NK-92 (cell line): ENCODE data around the gene UROS.

Source experiments
- DNase-seq: peaks from one replicate; lab custom pipeline; 2025; ENCODE audit not compliant: unreplicated experiment; lab: John Stamatoyannopoulos, UW

UROS gene

DNA sequence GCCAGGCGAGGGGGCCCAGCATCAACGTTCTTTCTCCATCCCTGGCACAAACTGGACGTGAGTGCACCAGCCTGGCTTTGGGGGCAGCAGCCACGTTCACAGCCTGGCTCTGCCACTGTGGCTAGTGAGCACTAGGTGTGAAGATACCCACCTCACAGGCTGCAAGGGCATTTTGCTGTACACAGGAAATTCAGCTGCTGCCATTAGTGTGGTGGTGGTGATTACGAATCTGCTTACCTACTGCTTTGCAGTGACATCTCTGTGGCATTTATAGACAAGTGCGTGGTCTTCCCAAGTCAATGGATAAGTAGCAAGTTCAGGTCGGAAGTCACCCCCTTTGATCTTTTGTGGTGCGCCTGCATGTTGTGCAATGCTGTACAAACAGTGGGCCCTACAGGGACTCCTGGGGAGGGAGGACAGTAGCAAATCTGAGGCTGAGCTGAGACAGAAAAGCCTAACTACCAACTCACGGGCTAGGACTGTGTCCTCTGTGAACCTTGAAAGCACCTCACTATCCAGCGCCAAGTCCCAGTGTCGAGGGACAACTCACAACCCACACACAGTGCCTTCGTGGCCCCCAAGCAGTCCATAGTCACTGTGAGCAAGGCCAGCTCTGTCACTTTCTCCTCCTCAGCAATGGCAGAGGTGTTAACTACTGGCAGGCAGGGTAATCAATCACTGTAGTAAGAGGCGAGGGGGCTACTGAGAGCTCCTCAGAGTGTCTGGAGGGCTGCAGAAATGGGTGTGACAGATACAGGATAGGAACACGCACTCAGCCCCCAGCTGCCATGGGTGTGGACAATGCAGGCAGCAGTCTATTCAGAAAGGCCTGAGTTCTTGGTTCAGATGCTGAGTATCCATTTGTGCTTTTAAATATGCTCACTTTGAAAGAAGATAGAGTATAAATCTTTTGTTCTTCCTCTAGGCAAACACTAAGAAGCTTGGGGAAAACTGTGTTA is 30.4 kb downstream of the UROS start:
- no peak for DNase-seq

- no peak for DNase-seq
Measured at GRCh38 chr10:125788156-125789034, 34.7 kb downstream of the UROS start.

DNA sequence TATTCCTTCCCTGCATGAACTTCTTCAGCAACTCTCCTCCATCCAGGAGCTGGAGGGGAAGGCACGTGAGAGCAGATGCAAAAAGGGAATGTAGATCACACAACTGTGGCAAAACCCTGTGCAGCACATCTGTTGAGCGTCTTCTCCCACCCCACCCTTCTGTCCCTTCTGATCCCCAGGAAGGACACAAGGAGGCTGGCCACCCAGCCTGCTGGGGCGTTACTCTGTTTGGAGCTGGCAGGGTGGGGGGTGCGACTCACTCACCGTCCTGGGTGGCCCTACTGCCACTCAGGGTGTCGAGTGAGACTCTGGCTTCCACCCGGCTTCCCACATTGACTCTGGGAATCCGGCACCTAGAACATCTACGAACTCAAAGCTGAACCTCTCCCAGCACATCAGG is 37.3 kb downstream of the UROS start:
- DNase-seq = no peak

DNA sequence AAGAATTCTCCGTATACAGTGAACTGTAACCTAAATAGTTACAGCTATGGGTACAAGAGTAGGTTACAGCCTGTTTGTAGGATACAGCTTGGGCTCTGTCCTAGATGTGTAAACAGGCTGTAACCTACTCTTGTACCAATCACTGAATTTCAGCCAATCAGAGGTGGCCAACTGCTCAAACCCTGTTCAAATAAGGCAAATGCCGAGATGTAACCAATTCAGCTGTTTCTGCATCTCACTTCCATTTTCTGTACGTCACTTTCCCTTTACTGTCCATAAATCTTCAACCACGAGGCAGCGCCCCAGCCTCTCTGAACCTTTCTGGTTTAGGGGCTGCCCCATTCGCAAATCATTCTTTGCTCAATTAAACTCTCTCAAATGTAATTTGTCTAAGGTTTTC is 39.1 kb downstream of the UROS start:
- DNase-seq = no peak

DNA sequence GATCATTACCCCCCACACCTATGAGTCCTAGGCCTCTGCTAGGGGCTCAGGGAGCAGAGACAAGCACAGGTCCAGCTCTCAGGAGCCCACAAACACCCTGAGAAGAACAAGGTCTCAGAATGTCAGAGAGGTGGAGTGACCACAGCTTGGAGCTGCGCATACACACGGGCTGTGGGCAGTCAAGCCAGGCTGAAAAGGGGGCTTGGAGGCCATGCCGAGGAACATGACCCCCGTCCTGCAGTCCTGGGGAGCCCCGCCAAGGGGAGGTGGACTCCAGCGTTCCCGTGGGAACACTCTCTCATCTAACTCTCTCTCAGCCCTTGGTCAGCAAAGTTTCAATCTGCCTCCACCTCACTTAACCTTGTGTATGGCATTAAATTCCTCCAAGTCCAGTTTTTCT is 39.6 kb downstream of the UROS start:
- DNase-seq = no peak

- no peak for DNase-seq
Measured at GRCh38 chr10:125782616-125783015, 40.4 kb downstream of the UROS start.

DNA sequence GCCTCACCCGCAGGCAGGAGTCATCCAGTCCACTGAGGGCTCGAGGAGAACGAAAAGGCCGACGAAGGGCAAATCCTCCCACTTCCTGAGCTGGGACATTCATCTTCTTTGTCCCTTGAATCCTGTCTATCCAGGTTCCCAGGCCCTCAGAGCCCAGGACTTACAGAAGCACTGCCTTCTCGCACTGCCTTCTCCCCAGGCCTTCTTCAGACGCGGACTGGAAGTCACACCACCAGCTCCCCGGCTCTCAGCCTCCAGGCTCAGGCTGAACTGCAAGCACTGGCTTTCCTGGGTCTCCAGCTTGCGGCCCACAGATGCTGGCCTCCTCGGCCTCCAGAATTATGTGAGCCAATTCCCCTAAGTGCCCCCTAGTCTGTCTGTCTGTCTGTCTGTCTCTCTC is 41.0 kb downstream of the UROS start:
- DNase-seq = no peak

DNA sequence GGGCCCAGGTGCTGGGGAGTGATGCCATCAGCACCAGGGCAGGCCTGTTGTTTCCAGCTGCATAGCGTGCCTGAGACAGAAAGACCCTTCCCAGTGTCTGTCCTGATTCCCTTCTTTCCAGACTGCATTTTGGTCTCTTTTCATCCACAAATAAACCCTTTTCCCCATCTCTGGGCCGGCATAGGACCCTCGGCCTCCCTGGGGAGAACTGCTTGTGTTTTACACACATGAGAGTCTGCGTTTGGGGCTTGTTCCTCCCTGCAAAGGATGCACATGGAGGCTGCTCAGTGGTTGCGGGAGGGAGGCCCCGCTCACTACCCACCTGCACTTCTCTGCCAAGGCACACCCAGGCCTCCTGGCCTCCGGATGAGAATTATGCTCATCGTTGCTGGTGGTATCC is 41.7 kb downstream of the UROS start:
- no peak for DNase-seq

DNA sequence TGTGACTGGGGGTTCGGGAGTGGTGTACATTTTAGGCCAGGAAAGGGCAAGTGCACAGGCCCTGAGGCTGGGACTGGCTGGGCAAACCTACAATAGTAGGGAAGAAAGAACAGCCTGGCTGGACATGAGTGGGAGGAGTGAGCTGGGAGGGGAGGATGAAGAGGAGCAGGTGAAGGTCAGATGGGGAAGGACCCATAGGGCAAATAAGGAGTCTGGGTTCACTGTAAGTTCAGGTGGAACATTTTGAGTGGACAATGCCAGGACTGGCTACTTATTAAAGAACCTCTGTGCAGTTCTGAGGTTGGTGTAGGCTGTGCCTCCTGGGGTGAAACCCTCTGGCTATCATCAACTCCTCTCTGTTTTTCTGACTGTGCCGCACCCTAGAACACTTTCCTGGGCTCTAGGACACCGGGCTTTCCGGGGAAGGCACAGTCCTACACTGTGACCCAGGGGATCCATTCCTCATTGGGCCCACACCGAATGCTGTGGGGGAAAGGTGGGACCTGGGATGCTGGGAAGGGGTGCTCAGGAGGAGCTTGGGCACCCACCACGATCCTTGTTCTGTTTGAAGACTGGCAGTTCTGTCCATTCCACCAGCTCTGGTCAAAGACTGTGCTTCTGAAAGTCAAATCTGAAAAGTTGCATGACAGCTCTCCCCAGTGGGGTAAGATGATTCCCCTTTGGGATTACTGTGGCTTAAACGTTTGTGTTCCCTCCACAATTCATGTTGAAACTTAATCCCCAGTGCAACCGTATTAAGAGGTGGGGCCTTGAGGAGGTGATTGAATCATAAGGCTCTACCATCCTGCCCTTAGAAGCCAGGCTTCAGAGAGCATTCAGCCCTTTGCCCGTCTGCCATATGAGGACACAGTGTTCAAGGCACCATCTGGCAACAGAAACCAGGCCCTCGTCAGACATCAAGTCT is 43.4 kb downstream of the UROS start:
- DNase-seq = no peak

GRCh38 chr10:125778556-125778955 is 44.5 kb downstream of the UROS start:
- DNase-seq = no peak

DNA sequence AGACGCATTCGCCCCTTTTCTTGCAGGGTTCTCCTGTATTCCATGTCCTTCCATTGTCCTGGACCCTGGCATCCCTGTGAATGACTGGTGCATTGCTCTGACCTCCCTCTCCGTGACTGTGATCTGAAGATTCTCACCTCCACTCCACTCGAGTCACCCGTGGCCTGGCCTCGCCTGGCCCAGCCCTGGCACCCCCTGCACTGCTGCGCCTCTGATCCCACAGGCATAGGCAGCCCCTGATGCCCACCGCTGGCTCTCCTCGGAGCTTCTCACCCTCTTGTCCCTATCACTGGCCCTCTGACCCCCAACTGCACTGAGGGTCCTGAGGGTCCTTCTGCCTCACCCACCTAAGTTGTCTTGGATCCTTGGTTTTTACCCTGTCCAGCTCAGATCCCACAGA is 45.3 kb downstream of the UROS start:
- DNase-seq = no peak

GRCh38 chr10:125775491-125776106 is 47.5 kb downstream of the UROS start, which contains the start of gene MMP21:
Gene MMP21, minus strand, starts transcription at chr10:125775821. Its CDS starts 0 bp downstream, at chr10:125775821.
- DNase-seq = no peak

DNA sequence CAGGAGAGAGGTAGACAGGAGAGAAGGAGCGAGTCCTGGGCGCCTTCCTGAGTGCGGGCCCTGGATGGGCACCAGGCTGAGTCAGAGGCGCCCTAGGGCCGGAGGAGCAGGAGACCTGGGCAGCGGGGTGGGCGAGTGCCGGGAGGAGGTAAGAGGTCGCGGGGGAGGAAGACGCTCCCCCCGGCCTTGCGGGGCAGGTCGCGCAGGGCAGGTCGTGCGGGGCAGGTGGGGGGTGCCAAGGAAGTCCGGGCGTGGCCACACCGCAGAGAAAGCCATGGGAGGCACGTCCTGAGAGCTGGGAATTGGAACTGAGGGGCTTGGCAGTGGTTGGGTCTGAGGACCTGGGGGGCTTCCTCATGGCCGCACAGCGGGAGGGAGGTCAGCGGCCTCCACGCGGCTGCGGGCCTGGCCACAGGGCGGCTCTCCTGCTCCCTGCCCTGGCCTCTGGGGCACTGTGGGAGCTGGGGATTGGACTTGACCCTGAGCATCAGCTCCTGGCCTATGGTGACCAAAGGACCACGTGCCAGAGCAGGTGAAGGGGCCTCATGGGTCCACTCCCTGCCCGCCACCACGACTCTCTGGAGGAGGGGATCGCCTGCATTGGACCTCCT is 48.4 kb downstream of the UROS start:
- DNase-seq = no peak

DNA sequence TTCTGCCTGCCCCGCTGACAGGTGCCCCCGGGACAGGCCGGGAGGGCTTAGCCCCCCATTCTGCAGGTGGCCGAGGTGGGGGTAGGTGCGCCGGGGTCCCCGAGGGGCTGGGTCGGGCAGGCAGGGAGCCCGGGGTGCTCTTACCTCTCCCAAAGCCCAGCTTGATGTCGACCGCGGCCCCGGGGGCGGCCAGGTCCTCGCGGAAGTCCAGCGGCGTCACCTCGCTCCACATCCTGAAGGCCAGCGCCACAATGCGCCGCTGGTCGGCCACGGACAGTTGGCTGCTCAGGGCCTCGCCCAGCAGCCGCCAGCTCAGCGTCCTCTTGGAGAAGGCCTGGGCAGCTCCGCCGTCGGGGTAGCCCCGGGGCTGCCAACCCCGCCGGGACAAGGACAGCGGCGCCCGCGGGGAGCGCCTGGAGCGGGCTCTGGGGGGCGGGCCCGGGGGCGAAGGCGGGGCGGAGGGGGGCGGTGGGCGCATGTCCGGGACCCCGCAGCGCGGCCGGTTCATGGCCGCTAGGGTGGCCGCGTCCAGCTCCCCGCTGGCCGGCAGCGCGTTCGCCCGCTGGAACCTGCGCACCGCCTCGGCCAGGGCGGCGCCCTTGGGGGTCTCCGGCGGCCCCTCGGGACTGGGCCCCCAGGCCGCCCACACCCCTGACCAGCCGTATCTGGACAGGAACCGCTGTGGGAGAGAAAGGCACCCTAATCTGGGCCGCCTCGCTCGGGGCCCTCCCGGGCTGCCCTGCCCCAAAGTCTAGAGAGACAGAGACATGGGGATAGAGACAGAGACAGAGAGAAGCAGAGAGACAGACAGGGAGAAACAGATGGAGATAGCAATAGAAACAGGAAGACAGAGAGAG is 49.1 kb downstream of the UROS start:
- DNase-seq = no peak

DNA sequence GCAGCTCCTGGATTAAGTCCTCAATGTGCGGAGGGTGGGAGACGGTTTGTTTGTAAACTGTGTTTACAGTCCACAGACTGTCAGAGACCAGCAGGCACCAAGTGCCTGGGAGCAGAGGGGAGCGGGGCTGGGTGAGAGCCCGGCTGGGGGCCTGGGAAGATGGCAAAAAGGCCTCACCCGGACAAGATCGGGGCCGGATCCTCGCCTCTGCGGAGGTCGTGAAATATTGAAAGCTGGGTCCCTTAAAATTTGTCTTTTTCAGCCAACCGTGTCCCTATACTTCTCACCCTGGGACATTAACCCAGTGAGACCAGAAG is 50.2 kb downstream of the UROS start:
- no peak for DNase-seq

- DNase-seq = no peak
Measured at GRCh38 chr10:125772112-125772863, 50.8 kb downstream of the UROS start.

DNA sequence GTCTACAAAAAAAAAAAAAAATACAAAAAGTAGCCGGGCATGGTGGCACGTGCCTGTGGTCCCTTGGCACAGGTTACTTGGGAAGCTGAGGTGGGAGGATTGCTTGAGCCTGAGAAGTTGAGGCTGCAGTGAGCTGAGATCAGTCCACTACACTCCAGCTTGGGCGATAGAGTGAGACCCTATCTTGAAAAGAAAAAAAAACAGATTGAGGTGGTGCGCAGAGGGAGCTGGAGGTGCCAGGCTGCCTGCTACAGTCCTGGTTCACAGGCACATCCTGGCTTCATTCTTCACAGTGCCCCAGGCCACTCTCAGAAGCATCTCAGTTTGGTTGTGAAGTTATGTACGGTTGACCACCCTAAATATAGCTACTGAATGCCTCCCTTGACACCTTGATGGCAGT is 52.2 kb downstream of the UROS start:
- no peak for DNase-seq

DNA sequence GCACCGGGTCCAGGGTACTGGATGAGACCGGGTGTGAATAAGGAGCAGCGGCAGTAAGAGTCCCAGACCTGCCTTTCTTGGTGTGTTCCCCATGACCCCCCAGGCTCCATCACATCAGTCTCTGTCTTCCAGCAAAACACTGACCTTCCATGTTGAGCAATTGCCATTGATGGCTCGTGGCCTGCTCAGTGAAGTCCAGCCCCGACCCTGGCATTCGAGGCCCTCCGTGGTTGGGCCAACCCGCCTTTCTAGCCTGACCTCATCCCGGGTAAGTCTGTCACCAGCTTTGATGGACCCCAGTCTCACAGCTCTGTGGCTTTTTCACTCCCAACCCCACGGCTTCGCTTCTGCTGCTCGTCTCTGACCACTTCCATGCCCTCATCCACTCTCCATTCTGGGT is 53.9 kb downstream of the UROS start:
- DNase-seq = no peak
